Fibroblast of lung (primary cell): ENCODE measurements around the gene UIMC1.

ENCODE experiments used
- CTCF ChIP-seq, 2 donors: IDR thresholded peaks in 1 of 2; conservative IDR thresholded peaks in 1 of 2; 1 replicate in 1 of 2; 2 replicates in 1 of 2; pipeline ENCODE4 v1.5.1; 2011 to 2012; ENCODE audit warnings: low read length in 2 of 2, control low read depth in 1 of 2, inconsistent platforms in 1 of 2, low read depth in 1 of 2, mild to moderate bottlenecking in 1 of 2
- EZH2 ChIP-seq: IDR thresholded peaks from 2 replicates; pipeline ENCODE4 v1.5.1; 2012; ENCODE audit warnings: low read length, control low read depth, mild to moderate bottlenecking; ENCODE audit errors: missing control alignments

- TF ChIP-seq CTCF (conservative IDR thresholded peaks at IDR 0.05 in 1 of 2, IDR thresholded peaks at IDR 0.05 in 1 of 2; ENCODE audit: low read depth in 1 of 2, low read length in 2 of 2) (no peak), EZH2 (no peak)
Measured at GRCh38 chr5:176987583-176987982, 19.0 kb downstream of the UIMC1 start.
